ENCODE results near the gene EML6.

- TF ChIP-seq CTCF (IDR thresholded peaks at IDR 0.05) (no peak), POLR2A (IDR thresholded peaks at IDR 0.05) (no peak)
These were observed 171.0 kb downstream of the EML6 start for GRCh38 chr2:54894467-54894866.
